Adrenal gland (tissue), 12 donors: ENCODE results near the gene DCHS2. TPM values are rescaled to one million over a fixed set of nuclear protein-coding genes. Genes with fewer than 3 reads are reported as not detected.

ENCODE experiments used
- DNase-seq, 7 donors: peaks; one replicate each; pipeline ENCODE4 v3.0.0-alpha.2; 2019 to 2020
- H3K27ac ChIP-seq, 5 donors: fragments of 200-600 bp; sonication (generic) in 4 of 5; 1 replicate in 3 of 5; 2 replicates in 2 of 5; pipeline versions ENCODE4 v1.5.1 to v1.8.0; 2016 to 2020; ENCODE audit warnings: mild to moderate bottlenecking in 1 of 5
- H3K27me3 ChIP-seq: fragments of 200-600 bp; 2 replicates; pipeline ENCODE4 v1.8.0; 2021
- H3K36me3 ChIP-seq, 2 donors: fragments of 200-600 bp; replicated peaks in 1 of 2; 1 replicate in 1 of 2; 2 replicates in 1 of 2; pipeline versions ENCODE4 v1.5.1 to v1.8.0; 2018 to 2022
- H3K4me1 ChIP-seq, 2 donors: fragments of 200-600 bp; replicated peaks in 1 of 2; 1 replicate in 1 of 2; 2 replicates in 1 of 2; pipeline versions ENCODE4 v1.5.1 to v1.8.0; 2018 to 2021
- H3K4me3 ChIP-seq, 4 donors: fragments of 200-600 bp; sonication (generic) in 3 of 4; one replicate each; pipeline ENCODE4 v1.5.1; 2016 to 2018
- H3K9me3 ChIP-seq, 3 donors: fragments of 200-600 bp; sonication (generic) in 1 of 3; replicated peaks in 1 of 3; 1 replicate in 2 of 3; 2 replicates in 1 of 3; pipeline versions ENCODE4 v1.5.1 to v1.8.0; 2016 to 2021
- POLR2A ChIP-seq, 2 donors: fragments of 450-650 bp; IDR thresholded peaks; one replicate each; pipeline ENCODE4 v1.6.1; 2017; ENCODE audit warnings: antibody characterized with exemption in 2 of 2, mild to moderate bottlenecking in 2 of 2, moderate library complexity in 1 of 2
- WGBS, 4 donors: extraction: QIAGEN DNeasy Blood & Tissue Kit in 2 of 4; methylation state at CpG; one replicate each; pipeline versions ENCODE4 v1.1.5 to v1.1.7; 2013 to 2017; 5-methylcytosine and 5-hydroxymethylcytosine counted together
- intact Hi-C, 2 donors: fragments of 100-400 bp; cut with DNase I; formaldehyde crosslinking; loops; one replicate each; pipeline versions ENCODE4 v1.14.1 to v1.15.0; 2022 to 2023
- polyA plus RNA-seq, 3 donors: library from polyadenylated mRNA; stranded (reverse); fragments of 200-250 nt in 2 of 3; fragments of 350-450 nt in 1 of 3; fragmentation: Illumina TruSeq in 1 of 3; extraction: RNeasy Lipid Tissue Mini Kit (QIAGEN cat#74804) in 1 of 3; gene quantifications; one replicate each; pipeline ENCODE4 v1.2.3, GENCODE V29; 2013 to 2014
- total RNA-seq, 9 donors: library from RNA; depleted of rRNA in 4 of 9; stranded (reverse); fragments of >200 nt in 4 of 9; fragments of 120-200 nt in 1 of 9; fragmentation: NEBNext Ultra II Directional in 1 of 9; extraction: Animal tissue kit (Norgen Biotek cat#: 25700) in 1 of 9; gene quantifications; one replicate each; pipeline versions ENCODE4 v1.1.0 to v1.2.4, GENCODE V29; 2013 to 2023
- TF ChIP-seq, protein P1 (sequence below), 6 experiments: fragments of 450-650 bp in 4 of 6; fragments of 200-600 bp in 2 of 6; sonication (generic) in 1 of 6; IDR thresholded peaks; 1 replicate in 5 of 6; 2 replicates in 1 of 6; pipeline versions ENCODE4 v1.5.1 to v1.8.0; 2016 to 2021; ENCODE audit warnings: antibody characterized with exemption in 6 of 6, mild to moderate bottlenecking in 2 of 6, moderate library complexity in 1 of 6
- donor health status: healthy with polysubstance abuse.
- donor health status: Bipolar disorder and iron deficiency.
- donor health status: DM: yes; HTN: yes; CAD: no.
- donor health status: DM: no; HTN: no; CAD: no.
- donor health status: DM: no; HTN: no; CAD: no.
- donor health status: DM: yes; HTN: yes; CAD: no.

The DCHS2 gene
- total and polyA plus RNA-seq, 12 donors = 0.06 to 3.3 (median 0.78) TPM; not detected in 1

DNA sequence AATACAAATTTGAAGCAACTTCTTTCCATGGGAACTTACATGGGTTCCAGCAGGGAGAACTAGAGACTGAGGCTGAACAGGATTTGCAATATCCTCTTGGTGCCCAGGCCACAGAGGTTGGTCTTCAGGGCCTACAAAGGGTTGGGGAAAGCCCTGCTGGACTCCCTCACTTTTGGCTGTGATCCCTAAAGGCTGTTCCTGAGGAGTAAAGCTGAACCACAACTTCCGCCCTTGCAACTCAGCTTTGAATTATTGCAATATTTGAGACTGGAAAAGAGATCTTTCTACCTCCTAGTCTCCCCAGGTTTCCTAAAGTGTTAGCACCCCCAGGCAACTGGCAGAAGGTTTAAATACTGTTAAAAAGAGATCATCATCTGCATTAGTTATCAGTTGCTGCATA lies 26.9 kb downstream of the DCHS2 start:
- no peaks in the 10 kb centered on the region for H3K9me3 ChIP-seq
- 58 to 88% (median 76%) methylated on average over 1 of the region's 1 CpG for WGBS, 4 donors
- no peaks in the 10 kb centered on the region for H3K27me3 ChIP-seq
- no peaks in the 10 kb centered on the region for H3K36me3 ChIP-seq
- no peak overlapping the region for H3K27ac ChIP-seq
- no peak overlapping the region for H3K4me3 ChIP-seq
- no peaks in the 10 kb centered on the region for H3K4me1 ChIP-seq
- TF ChIP-seq, protein P1, sequence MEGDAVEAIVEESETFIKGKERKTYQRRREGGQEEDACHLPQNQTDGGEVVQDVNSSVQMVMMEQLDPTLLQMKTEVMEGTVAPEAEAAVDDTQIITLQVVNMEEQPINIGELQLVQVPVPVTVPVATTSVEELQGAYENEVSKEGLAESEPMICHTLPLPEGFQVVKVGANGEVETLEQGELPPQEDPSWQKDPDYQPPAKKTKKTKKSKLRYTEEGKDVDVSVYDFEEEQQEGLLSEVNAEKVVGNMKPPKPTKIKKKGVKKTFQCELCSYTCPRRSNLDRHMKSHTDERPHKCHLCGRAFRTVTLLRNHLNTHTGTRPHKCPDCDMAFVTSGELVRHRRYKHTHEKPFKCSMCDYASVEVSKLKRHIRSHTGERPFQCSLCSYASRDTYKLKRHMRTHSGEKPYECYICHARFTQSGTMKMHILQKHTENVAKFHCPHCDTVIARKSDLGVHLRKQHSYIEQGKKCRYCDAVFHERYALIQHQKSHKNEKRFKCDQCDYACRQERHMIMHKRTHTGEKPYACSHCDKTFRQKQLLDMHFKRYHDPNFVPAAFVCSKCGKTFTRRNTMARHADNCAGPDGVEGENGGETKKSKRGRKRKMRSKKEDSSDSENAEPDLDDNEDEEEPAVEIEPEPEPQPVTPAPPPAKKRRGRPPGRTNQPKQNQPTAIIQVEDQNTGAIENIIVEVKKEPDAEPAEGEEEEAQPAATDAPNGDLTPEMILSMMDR (IDR thresholded peaks at IDR 0.05) = no peak
- no peak for TF ChIP-seq POLR2A (IDR thresholded peaks at IDR 0.05)
- no peak for DNase-seq
- intact Hi-C loops = no loop called here

DNA sequence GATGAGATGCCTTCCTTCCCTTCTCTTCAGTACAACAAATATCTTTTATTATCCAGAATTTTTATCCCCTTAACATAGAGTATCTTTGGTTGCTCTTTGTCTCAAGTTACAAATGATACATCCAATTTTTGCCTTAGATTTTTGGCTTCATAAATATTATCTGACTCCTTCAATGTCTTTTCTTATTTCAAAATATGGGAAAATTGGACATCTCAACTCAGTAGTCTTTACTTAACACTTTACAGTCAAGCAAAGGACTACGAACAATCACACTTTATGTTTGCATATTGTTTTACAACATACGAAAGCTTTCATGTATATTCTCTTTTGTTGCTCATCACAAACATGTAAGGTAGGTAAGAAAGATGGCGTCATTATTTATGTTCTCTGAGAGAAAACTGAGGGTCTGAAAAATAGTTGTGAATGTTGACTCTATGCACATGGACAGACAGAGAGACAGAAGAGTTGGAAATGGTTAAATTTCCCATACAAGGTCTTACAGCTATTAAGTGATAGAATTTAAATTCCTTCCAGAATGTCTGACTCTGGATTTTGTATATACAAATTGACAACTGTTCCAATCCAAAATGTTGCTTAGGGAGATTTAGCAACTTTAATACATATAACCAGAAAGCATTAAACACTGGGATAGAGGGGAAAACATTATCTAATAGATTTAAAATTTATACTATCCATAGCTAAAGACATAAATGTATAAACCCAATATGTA lies 29.4 kb downstream of the DCHS2 start:
- no peak overlapping the region for H3K4me3 ChIP-seq

DNA sequence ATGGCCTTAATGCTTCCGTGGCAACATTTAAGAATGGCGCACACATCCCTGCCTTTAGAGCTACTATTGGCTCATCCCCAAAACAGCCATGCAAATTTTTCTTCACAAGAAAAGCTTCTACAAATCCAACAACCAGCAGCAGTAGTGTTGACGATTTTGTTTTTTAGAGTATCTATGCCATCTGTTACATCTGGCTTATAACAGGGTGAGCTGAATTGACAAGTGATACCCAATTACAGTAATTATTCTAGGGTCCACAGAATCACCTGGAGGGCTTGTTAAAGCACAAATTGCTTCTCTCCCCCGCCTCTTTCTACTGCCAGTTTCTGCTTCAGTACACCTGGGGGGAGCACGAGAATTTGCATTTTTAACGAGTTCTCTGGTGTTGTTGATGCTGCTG lies 34.1 kb downstream of the DCHS2 start:
- no peaks in the 10 kb centered on the region for H3K36me3 ChIP-seq
- no peak overlapping the region for H3K4me3 ChIP-seq
- H3K27ac ChIP-seq = no peak overlapping the region
- no peak for TF ChIP-seq POLR2A (IDR thresholded peaks at IDR 0.05)
- TF ChIP-seq, protein P1 (IDR thresholded peaks at IDR 0.05) = no peak
- no peaks in the 10 kb centered on the region for H3K27me3 ChIP-seq
- H3K9me3 ChIP-seq = no peaks in the 10 kb centered on the region
- no peaks in the 10 kb centered on the region for H3K4me1 ChIP-seq
- intact Hi-C loops = no loop called here
- DNase-seq = no peak
- WGBS, 4 donors = 63 to 70% (median 65%) methylated on average over 6 of the region's 6 CpGs

More for the DNA sequence above, 29.4 kb downstream of the DCHS2 start:
- WGBS, 4 donors = 83 to 91% (median 86%) methylated on average over 3 of the region's 3 CpGs
- Histone ChIP-seq H3K27me3 (no peaks in the 10 kb centered on the region), H3K9me3 (no peaks in the 10 kb centered on the region), H3K27ac (no peak overlapping the region), H3K36me3 (no peaks in the 10 kb centered on the region), H3K4me1 (no peaks in the 10 kb centered on the region)
- TF ChIP-seq POLR2A (IDR thresholded peaks at IDR 0.05) = no peak
- TF ChIP-seq, protein P1 (IDR thresholded peaks at IDR 0.05) = no peak
- intact Hi-C loops = no loop called here
- no peak for DNase-seq

DNA sequence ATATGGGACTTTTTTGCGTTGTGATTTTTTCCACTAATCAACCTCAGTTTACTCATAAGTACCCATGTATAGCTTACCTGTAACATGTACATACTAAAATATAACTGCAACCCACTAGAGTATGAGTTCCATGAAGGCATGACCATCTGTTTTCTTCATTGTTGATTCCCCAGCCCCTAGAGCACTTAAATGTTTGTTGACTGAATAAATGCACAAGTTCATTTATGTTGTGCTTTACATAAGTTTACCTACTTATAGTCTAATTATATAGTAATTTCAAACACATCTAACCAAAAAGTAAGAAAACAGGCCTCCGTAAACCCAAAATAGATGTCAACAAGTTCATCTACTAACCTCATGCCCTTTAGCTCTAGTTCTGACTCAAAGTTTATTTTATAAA lies 34.7 kb downstream of the DCHS2 start:
- 86 to 96% (median 87%) methylated on average over 2 of the region's 2 CpGs for WGBS, 4 donors

More for the DNA sequence above, 34.7 kb downstream of the DCHS2 start:
- Histone ChIP-seq H3K4me1 (no peaks in the 10 kb centered on the region), H3K27ac (no peak overlapping the region), H3K36me3 (no peaks in the 10 kb centered on the region), H3K9me3 (no peaks in the 10 kb centered on the region), H3K4me3 (no peak overlapping the region), H3K27me3 (no peaks in the 10 kb centered on the region)
- TF ChIP-seq POLR2A (IDR thresholded peaks at IDR 0.05) = no peak
- TF ChIP-seq, protein P1 (IDR thresholded peaks at IDR 0.05) = no peak
- no peak for DNase-seq
- intact Hi-C loops = no loop called here
